Measurements from ENCODE around the gene OR1D5. TPM values are rescaled to one million over a fixed set of nuclear protein-coding genes. Genes with fewer than 3 reads are reported as not detected.
"Not testable (repeated sequence)": the region's sequence is repeated elsewhere in the genome, so short reads cannot be mapped to it uniquely, and the experiment has no call there.

OR1D5 gene, protein sequence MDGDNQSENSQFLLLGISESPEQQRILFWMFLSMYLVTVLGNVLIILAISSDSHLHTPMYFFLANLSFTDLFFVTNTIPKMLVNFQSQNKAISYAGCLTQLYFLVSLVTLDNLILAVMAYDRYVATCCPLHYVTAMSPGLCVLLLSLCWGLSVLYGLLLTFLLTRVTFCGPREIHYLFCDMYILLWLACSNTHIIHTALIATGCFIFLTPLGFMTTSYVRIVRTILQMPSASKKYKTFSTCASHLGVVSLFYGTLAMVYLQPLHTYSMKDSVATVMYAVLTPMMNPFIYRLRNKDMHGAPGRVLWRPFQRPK
- total RNA-seq (2014; rRNA removed; shearing (Covaris generic)) = not detected in 2 replicates
- total RNA-seq (2022) = not detected in 2 replicates
- Bru-seq, nascent RNA = not detected
- not detected for BruChase-seq, experiment 1, labeled RNA remaining after a 6-hour chase
- BruChase-seq, experiment 2, labeled RNA remaining after a 2-hour chase = not detected
- long read RNA-seq = 0 reads

DNA sequence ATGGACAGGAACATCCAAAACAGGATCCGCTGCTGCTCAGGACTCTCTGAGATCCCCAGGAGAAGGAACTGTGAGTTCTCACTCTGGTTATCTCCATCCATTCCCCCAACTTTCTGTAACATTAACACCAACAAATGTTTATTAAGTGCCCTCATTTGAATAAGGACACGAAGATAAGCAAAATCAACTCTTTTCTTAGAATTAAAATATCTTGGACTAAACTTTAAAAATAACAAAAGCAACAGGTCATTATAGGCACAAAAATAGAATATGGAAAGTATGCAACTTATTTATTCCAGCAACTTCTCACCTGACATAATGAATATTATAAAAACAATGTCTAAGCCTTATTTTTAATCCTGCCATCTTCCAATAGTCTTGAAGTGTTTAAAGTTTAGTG is at the start of gene OR1D5:
TSS of gene OR1D5 (minus strand) at position 101 of the 400 bp plus-strand sequence. CDS start at position 101, 0 bp downstream.
- H3K4me3 ChIP-seq (ENCODE audit: low read depth, low read length, poor library complexity, severe bottlenecking); POLR2A ChIA-PET; H3K36me3 ChIP-seq (ENCODE audit: insufficient read depth, low read length); H4K20me1 ChIP-seq (ENCODE audit: insufficient read depth, low read length); H3K79me2 ChIP-seq (ENCODE audit: insufficient read depth, low read depth, low read length); H2AFZ ChIP-seq (ENCODE audit: low read length); BruUV-seq (replicated peaks); H3K9me3 ChIP-seq (ENCODE audit: low read length); H3K9me2 ChIP-seq (ENCODE audit: insufficient read depth, low read length); H3K27ac ChIP-seq (ENCODE audit: low read depth, low read length, poor library complexity, severe bottlenecking); DNase-seq (ENCODE audit: low spot score); H3K4me2 ChIP-seq (ENCODE audit: low read length); H3K4me1 ChIP-seq (ENCODE audit: insufficient read depth, low read length, poor library complexity, severe bottlenecking); CTCF ChIA-PET (ENCODE audit: unreplicated experiment); intact Hi-C loops (cut with micrococcal nuclease; ENCODE audit: unreplicated experiment): not testable (repeated sequence)

- Histone ChIP-seq H2AFZ (ENCODE audit: low read length) (no peak within 1 kb of the TSS), H3K36me3 (ENCODE audit: insufficient read depth, low read length) (no peaks in the 10 kb centered on the region), H4K20me1 (ENCODE audit: insufficient read depth, low read length) (no peaks in the 10 kb centered on the region), H3K4me3 (ENCODE audit: low read depth, low read length, poor library complexity, severe bottlenecking) (no peak within 1 kb of the TSS), H3K9me2 (ENCODE audit: insufficient read depth, low read length) (no peaks in the 10 kb centered on the region), H3K4me2 (ENCODE audit: low read length) (no peak within 1 kb of the TSS), H3K79me2 (ENCODE audit: insufficient read depth, low read depth, low read length) (no peaks in the 10 kb centered on the region), H3K4me1 (ENCODE audit: insufficient read depth, low read length, poor library complexity, severe bottlenecking) (no peaks in the 10 kb centered on the region), H3K27ac (ENCODE audit: low read depth, low read length, poor library complexity, severe bottlenecking) (no peak within 1 kb of the TSS), H3K9me3 (ENCODE audit: low read length) (no peaks in the 10 kb centered on the region)
- intact Hi-C loops (cut with micrococcal nuclease; ENCODE audit: unreplicated experiment) = no loop called here
- ChIA-PET CTCF (ENCODE audit: unreplicated experiment) (no interaction called here), POLR2A (interaction anchor here (0.7 kb wide), 1 partner anchor 325 kb away, joined by 5 read pairs; no protein-coding TSS in a partner anchor)
- TF ChIP-seq CTCF (conservative IDR thresholded peaks at IDR 0.05; ENCODE audit: low read length) (no peak), EZH2phosphoT487 (IDR thresholded peaks at IDR 0.05; ENCODE audit: borderline replicate concordance, low read depth, low read length) (no peak)
- DNase-seq (ENCODE audit: low spot score) = no peak
- no TSS peak for BruUV-seq (replicated peaks)
Observed at GRCh38 chr17:3104322-3104721, 40.9 kb upstream of the OR1D5 start, which contains the start of gene OR1D2. TSS of gene OR1D2 (minus strand) at chr17:3104422. CDS start at chr17:3092996, 11,426 bp downstream.

- H3K79me2 ChIP-seq (ENCODE audit: insufficient read depth, low read depth, low read length); H3K9me2 ChIP-seq (ENCODE audit: insufficient read depth, low read length); H3K36me3 ChIP-seq (ENCODE audit: insufficient read depth, low read length); H3K9me3 ChIP-seq (ENCODE audit: low read length); H2AFZ ChIP-seq (ENCODE audit: low read length); H3K27ac ChIP-seq (ENCODE audit: low read depth, low read length, poor library complexity, severe bottlenecking); H3K4me3 ChIP-seq (ENCODE audit: low read depth, low read length, poor library complexity, severe bottlenecking); intact Hi-C loops (cut with micrococcal nuclease; ENCODE audit: unreplicated experiment); BruUV-seq (replicated peaks); H4K20me1 ChIP-seq (ENCODE audit: insufficient read depth, low read length); H3K4me1 ChIP-seq (ENCODE audit: insufficient read depth, low read length, poor library complexity, severe bottlenecking); CTCF ChIA-PET (ENCODE audit: unreplicated experiment); H3K4me2 ChIP-seq (ENCODE audit: low read length); POLR2A ChIA-PET: not testable (repeated sequence)
- peak; percentile 80 for TF ChIP-seq CTCF (conservative IDR thresholded peaks at IDR 0.05; ENCODE audit: low read length)
- DNase-seq (ENCODE audit: low spot score) = peak; percentile 63
Observed at GRCh38 chr17:3073850-3074249, 10.4 kb upstream of the OR1D5 start.

DNA sequence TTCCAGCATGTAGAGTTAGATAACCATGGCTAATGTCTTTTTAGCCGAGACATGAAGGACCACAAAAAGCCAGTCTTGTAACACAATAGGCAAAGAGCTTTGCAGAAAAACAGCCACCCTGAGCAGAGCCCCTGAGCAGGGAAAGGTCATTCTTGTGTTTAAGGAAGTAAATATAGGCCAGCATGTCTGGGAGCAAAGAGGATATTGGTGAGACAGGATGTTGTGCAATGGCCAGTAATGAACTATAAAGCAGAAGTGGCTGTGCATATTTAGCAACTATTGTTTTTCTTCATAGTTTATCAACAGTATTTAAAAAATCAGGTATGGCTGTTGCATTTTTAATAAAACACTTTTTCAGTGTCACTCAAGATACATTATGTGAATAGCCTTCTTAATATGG is 1.8 kb upstream of the OR1D5 start:
- POLR2A ChIA-PET; H3K79me2 ChIP-seq (ENCODE audit: insufficient read depth, low read depth, low read length); H3K9me2 ChIP-seq (ENCODE audit: insufficient read depth, low read length); H3K36me3 ChIP-seq (ENCODE audit: insufficient read depth, low read length); CTCF ChIA-PET (ENCODE audit: unreplicated experiment); BruUV-seq (replicated peaks); H3K4me3 ChIP-seq (ENCODE audit: low read depth, low read length, poor library complexity, severe bottlenecking); H3K4me1 ChIP-seq (ENCODE audit: insufficient read depth, low read length, poor library complexity, severe bottlenecking); H3K9me3 ChIP-seq (ENCODE audit: low read length); H2AFZ ChIP-seq (ENCODE audit: low read length); H3K27ac ChIP-seq (ENCODE audit: low read depth, low read length, poor library complexity, severe bottlenecking); intact Hi-C loops (cut with micrococcal nuclease; ENCODE audit: unreplicated experiment); H4K20me1 ChIP-seq (ENCODE audit: insufficient read depth, low read length): not testable (repeated sequence)
- peak overlapping the region; percentile 32; the same call in 1 of the 2 replicates for H3K4me2 ChIP-seq (ENCODE audit: low read length)
- peak; percentile 59 for DNase-seq (ENCODE audit: low spot score)

GRCh38 chr17:3062824-3063377 is 506 bp downstream of the OR1D5 start:
- H2AFZ ChIP-seq (ENCODE audit: low read length); H3K4me1 ChIP-seq (ENCODE audit: insufficient read depth, low read length, poor library complexity, severe bottlenecking); H3K9me3 ChIP-seq (ENCODE audit: low read length); H3K9me2 ChIP-seq (ENCODE audit: insufficient read depth, low read length); DNase-seq (ENCODE audit: low spot score); H3K4me2 ChIP-seq (ENCODE audit: low read length); H3K27ac ChIP-seq (ENCODE audit: low read depth, low read length, poor library complexity, severe bottlenecking); H3K4me3 ChIP-seq (ENCODE audit: low read depth, low read length, poor library complexity, severe bottlenecking); CTCF ChIA-PET (ENCODE audit: unreplicated experiment); H3K36me3 ChIP-seq (ENCODE audit: insufficient read depth, low read length); H3K79me2 ChIP-seq (ENCODE audit: insufficient read depth, low read depth, low read length); POLR2A ChIA-PET; BruUV-seq (replicated peaks); intact Hi-C loops (cut with micrococcal nuclease; ENCODE audit: unreplicated experiment); H4K20me1 ChIP-seq (ENCODE audit: insufficient read depth, low read length): not testable (repeated sequence)

All from OCI-LY7 (cell line).